Measurements from ENCODE around the gene GNLY. TPM values are rescaled to one million over a fixed set of nuclear protein-coding genes. Genes with fewer than 3 reads are reported as not detected.
A peak's percentile ranks its signal among the peaks of the same experiment; 100 is the strongest.

The GNLY gene
- total and polyA plus RNA-seq, 9 of the 15 experiments (the other 6 are each of a cell fraction or from before 2014, with no cell fraction given): not detected

DNA sequence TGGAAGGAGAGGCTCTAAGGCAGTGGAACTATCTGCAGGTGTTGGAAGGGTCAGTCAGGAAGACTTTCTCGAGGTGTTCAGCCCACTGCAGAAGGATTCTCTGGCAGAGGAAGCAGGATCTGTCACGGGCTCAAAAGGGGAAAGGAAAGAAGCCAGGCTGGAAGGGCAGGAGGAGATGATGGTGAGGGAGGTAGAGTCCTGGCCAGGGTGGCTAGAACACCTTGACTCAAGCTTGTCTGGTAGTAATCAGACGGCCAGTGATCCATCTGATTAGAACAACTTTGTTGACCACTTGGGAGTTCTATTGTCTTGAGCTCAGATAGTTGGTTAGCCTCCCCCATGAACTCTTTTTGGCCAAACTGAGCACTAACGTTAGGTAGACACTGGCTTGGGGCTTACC is 49.9 kb downstream of the GNLY start:
- Histone ChIP-seq H3K4me3 (no peak overlapping the region), H3K36me3 (ENCODE audit: control insufficient read depth, insufficient read depth, low read length) (no peaks in the 10 kb centered on the region), H3K9me3 (replicated peaks; ENCODE audit: control insufficient read depth, insufficient read depth, low read depth, low read length) (no peaks in the 10 kb centered on the region), H3K79me2 (ENCODE audit: control insufficient read depth, insufficient read depth, low read length) (no peaks in the 10 kb centered on the region), H3K9ac (ENCODE audit: insufficient read depth in 1 of 2, low read depth in 2 of 2, low read length in 2 of 2) (no peak overlapping the region), H3K27ac (ENCODE audit: extremely low read depth, low read depth, low read length) (no peak overlapping the region), H3K27me3 (ENCODE audit: control insufficient read depth in 2 of 2, insufficient read depth in 2 of 2, low read length in 2 of 2) (peaks cover 54 to 81% of the 10 kb centered on the region in 2 experiments), H3K4me1 (replicated peaks in 1 of 2; ENCODE audit: control insufficient read depth in 2 of 2, insufficient read depth in 2 of 2, low read length in 2 of 2) (peaks cover 0 to 2% of the 10 kb centered on the region in 2 experiments; a peak in 1 of 5 replicates), H4K20me1 (replicated peaks; ENCODE audit: control insufficient read depth, insufficient read depth, low read length) (0 out of 2 replicates have a peak, but pooled peaks cover 3% of the 10 kb centered on the region), H3K4me2 (ENCODE audit: insufficient read depth, low read length) (no peak overlapping the region), H2AFZ (ENCODE audit: low read depth, low read length) (no peak overlapping the region), H3K9me1 (ENCODE audit: control insufficient read depth, insufficient read depth, low read length) (no peaks in the 10 kb centered on the region)
- TF ChIP-seq ZNF77 (CRISPR knock-in tag; IDR thresholded peaks at IDR 0.05): no peak
- no peak for TF ChIP-seq PML (IDR thresholded peaks at IDR 0.05; ENCODE audit: low read length)
- TF ChIP-seq, protein P1, sequence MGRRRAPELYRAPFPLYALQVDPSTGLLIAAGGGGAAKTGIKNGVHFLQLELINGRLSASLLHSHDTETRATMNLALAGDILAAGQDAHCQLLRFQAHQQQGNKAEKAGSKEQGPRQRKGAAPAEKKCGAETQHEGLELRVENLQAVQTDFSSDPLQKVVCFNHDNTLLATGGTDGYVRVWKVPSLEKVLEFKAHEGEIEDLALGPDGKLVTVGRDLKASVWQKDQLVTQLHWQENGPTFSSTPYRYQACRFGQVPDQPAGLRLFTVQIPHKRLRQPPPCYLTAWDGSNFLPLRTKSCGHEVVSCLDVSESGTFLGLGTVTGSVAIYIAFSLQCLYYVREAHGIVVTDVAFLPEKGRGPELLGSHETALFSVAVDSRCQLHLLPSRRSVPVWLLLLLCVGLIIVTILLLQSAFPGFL (CRISPR knock-in tag; IDR thresholded peaks at IDR 0.05): no peak
- TF ChIP-seq, protein P2, sequence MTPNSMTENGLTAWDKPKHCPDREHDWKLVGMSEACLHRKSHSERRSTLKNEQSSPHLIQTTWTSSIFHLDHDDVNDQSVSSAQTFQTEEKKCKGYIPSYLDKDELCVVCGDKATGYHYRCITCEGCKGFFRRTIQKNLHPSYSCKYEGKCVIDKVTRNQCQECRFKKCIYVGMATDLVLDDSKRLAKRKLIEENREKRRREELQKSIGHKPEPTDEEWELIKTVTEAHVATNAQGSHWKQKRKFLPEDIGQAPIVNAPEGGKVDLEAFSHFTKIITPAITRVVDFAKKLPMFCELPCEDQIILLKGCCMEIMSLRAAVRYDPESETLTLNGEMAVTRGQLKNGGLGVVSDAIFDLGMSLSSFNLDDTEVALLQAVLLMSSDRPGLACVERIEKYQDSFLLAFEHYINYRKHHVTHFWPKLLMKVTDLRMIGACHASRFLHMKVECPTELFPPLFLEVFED (CRISPR knock-in tag; conservative IDR thresholded peaks at IDR 0.05): 0 out of 2 replicates have a peak, but pooled peaks have one; percentile 39
- TF ChIP-seq ZFP36 (IDR thresholded peaks at IDR 0.05; ENCODE audit: low read depth, low read length, partially characterized antibody): no peak
- FAIRE-seq (no peak), DNase-seq (ENCODE audit: extremely low read depth in 1 of 4, low spot score in 3 of 4) (no peak), ATAC-seq (no peak)
- no TSS peak for BruUV-seq (replicated peaks)
- ChIA-PET CTCF (ENCODE audit: low intra/inter-chr PET ratio) (no interaction called here), POLR2A (interaction anchor here (1.4 kb wide), 1 partner anchor 12 kb away, joined by 3 read pairs; no protein-coding TSS in a partner anchor)
- in situ Hi-C loops (cut with MboI) (no loop called here), intact Hi-C loops (cut with micrococcal nuclease) (no loop called here)
- WGBS (ENCODE audit: insufficient coverage, low coverage, missing lambda C conversion rate): 0% methylated on average over 4 of the region's 4 CpGs
